SK-N-SH treated with all-trans-retinoic acid at 6 μM for 48 hours (cell line): Measurements from ENCODE around the gene BEND5.

ENCODE experiments used
- ATAC-seq: fragments of 200-7000 bp; cut with Tn5 transposase; 3 replicates; pipeline ENCODE4 v1.9.1; 2020; ENCODE audit warnings: mild to moderate bottlenecking, moderate library complexity
- ARNTL ChIP-seq: fragments of 450-650 bp; formaldehyde crosslinking; IDR thresholded peaks from 2 replicates; pipeline ENCODE4 v1.5.0; 2020; ENCODE audit warnings: low read depth, mild to moderate bottlenecking, moderate library complexity, borderline replicate concordance
- BACH2 ChIP-seq: fragments of 250-450 bp; sonication (Bioruptor Pico); IDR thresholded peaks from 2 replicates; pipeline ENCODE4 v1.9.0; 2021; ENCODE audit warnings: mild to moderate bottlenecking, borderline replicate concordance
- CSRNP3 ChIP-seq: fragments of 250-450 bp; sonication (Bioruptor Pico); IDR thresholded peaks from 2 replicates; pipeline ENCODE4 v1.5.1; 2021; ENCODE audit warnings: mild to moderate bottlenecking, moderate library complexity
- ISL1 ChIP-seq: fragments of 250-450 bp; sonication (Bioruptor Pico); IDR thresholded peaks from 2 replicates; pipeline ENCODE4 v2.1.2; 2022; ENCODE audit warnings: mild to moderate bottlenecking, moderate library complexity
- PPARA ChIP-seq: fragments of 250-450 bp; sonication (Bioruptor Pico); IDR thresholded peaks from 2 replicates; pipeline ENCODE4 v1.5.0; 2020; ENCODE audit warnings: mild to moderate bottlenecking, borderline replicate concordance
- RARB ChIP-seq: fragments of 250-450 bp; sonication (Bioruptor Pico); IDR thresholded peaks from 2 replicates; pipeline ENCODE4 v1.8.0; 2021; ENCODE audit warnings: mild to moderate bottlenecking, moderate library complexity
- SNAI2 ChIP-seq: fragments of 250-450 bp; sonication (Bioruptor Pico); IDR thresholded peaks from 2 replicates; pipeline ENCODE4 v1.5.0; 2020; ENCODE audit warnings: mild to moderate bottlenecking, moderate library complexity
- TCF4 ChIP-seq: fragments of 250-450 bp; sonication (Bioruptor Pico); IDR thresholded peaks from 2 replicates; pipeline ENCODE4 v1.8.0; 2021; ENCODE audit warnings: mild to moderate bottlenecking, moderate library complexity, borderline replicate concordance
- TOX ChIP-seq: fragments of 250-450 bp; sonication (Bioruptor Pico); IDR thresholded peaks from 2 replicates; pipeline ENCODE4 v1.8.0; 2021; ENCODE audit warnings: mild to moderate bottlenecking, moderate library complexity, borderline replicate concordance
- TSHZ2 ChIP-seq: fragments of 250-450 bp; sonication (Bioruptor Pico); IDR thresholded peaks from 2 replicates; pipeline ENCODE4 v1.5.0; 2020; ENCODE audit warnings: mild to moderate bottlenecking, moderate library complexity
- ZFP3 ChIP-seq: fragments of 250-450 bp; sonication (Bioruptor Pico); IDR thresholded peaks from 2 replicates; pipeline ENCODE4 v1.5.0; 2020; ENCODE audit warnings: mild to moderate bottlenecking, moderate library complexity
- ZNF565 ChIP-seq: fragments of 450-650 bp; formaldehyde crosslinking; conservative IDR thresholded peaks from 2 replicates; pipeline ENCODE4 v1.5.0; 2020; ENCODE audit warnings: low read depth, mild to moderate bottlenecking, moderate library complexity
- ZNF70 ChIP-seq: fragments of 450-650 bp; formaldehyde crosslinking; IDR thresholded peaks from 2 replicates; pipeline ENCODE4 v1.5.0; 2020; ENCODE audit warnings: mild to moderate bottlenecking, moderate library complexity
- ZNF8 ChIP-seq: fragments of 450-650 bp; formaldehyde crosslinking; IDR thresholded peaks from 2 replicates; pipeline ENCODE4 v1.5.0; 2020; ENCODE audit warnings: mild to moderate bottlenecking, moderate library complexity
- TF ChIP-seq, protein P1 (sequence below): fragments of 250-450 bp; sonication (Bioruptor Pico); IDR thresholded peaks from 2 replicates; pipeline ENCODE4 v1.5.1; 2020; ENCODE audit warnings: low read depth, mild to moderate bottlenecking, moderate library complexity
- TF ChIP-seq, protein P2 (sequence below): fragments of 250-450 bp; sonication (Bioruptor Pico); IDR thresholded peaks from 2 replicates; pipeline ENCODE4 v1.8.0; 2021; ENCODE audit warnings: low read depth, mild to moderate bottlenecking, moderate library complexity, borderline replicate concordance

The BEND5 gene

DNA sequence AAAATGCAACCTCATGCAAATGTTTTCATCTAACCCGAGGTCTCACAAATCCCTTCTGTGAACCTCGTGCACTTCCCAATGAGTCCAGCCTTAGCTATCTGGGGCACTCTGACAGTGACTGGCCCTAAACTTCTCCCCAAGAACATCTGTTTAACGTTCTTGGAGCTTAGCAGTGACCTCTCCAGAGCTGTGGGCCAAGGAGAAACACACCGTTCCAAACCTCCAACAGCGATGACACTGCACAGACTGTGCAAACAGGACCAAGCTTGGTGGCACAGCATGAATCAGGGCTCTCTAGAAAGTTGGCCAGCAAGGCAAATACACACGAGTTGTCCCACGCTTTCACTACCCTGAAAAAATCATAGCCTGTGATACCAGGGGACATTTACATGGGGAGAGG lies 15.8 kb downstream of the BEND5 start:
- TF ChIP-seq, protein P1, sequence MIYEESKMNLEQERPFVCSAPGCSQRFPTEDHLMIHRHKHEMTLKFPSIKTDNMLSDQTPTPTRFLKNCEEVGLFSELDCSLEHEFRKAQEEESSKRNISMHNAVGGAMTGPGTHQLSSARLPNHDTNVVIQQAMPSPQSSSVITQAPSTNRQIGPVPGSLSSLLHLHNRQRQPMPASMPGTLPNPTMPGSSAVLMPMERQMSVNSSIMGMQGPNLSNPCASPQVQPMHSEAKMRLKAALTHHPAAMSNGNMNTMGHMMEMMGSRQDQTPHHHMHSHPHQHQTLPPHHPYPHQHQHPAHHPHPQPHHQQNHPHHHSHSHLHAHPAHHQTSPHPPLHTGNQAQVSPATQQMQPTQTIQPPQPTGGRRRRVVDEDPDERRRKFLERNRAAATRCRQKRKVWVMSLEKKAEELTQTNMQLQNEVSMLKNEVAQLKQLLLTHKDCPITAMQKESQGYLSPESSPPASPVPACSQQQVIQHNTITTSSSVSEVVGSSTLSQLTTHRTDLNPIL (CRISPR knock-in tag) = no peak
- TF ChIP-seq ARNTL (CRISPR knock-in tag) = no peak
- TF ChIP-seq TSHZ2 (CRISPR knock-in tag) = no peak
- TF ChIP-seq ZNF70 (CRISPR knock-in tag) = no peak
- no peak for ATAC-seq

- TF ChIP-seq BACH2 (CRISPR knock-in tag) (no peak), ZFP3 (CRISPR knock-in tag) (no peak), RARB (CRISPR knock-in tag) (no peak), TOX (CRISPR knock-in tag) (no peak), ZNF8 (CRISPR knock-in tag) (no peak), ZNF565 (CRISPR knock-in tag) (no peak), CSRNP3 (CRISPR knock-in tag) (no peak), ARNTL (CRISPR knock-in tag) (no peak), SNAI2 (no peak), PPARA (CRISPR knock-in tag) (no peak), TCF4 (no peak), TSHZ2 (CRISPR knock-in tag) (no peak), ISL1 (CRISPR knock-in tag) (no peak)
- TF ChIP-seq, protein P2, sequence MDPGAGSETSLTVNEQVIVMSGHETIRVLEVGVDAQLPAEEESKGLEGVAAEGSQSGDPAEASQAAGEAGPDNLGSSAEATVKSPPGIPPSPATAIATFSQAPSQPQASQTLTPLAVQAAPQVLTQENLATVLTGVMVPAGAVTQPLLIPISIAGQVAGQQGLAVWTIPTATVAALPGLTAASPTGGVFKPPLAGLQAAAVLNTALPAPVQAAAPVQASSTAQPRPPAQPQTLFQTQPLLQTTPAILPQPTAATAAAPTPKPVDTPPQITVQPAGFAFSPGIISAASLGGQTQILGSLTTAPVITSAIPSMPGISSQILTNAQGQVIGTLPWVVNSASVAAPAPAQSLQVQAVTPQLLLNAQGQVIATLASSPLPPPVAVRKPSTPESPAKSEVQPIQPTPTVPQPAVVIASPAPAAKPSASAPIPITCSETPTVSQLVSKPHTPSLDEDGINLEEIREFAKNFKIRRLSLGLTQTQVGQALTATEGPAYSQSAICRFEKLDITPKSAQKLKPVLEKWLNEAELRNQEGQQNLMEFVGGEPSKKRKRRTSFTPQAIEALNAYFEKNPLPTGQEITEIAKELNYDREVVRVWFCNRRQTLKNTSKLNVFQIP (CRISPR knock-in tag) = no peak
- TF ChIP-seq, protein P1 (CRISPR knock-in tag) = no peak
- ATAC-seq = no peak
Measured at GRCh38 chr1:48758976-48759375, 17.7 kb downstream of the BEND5 start.

DNA sequence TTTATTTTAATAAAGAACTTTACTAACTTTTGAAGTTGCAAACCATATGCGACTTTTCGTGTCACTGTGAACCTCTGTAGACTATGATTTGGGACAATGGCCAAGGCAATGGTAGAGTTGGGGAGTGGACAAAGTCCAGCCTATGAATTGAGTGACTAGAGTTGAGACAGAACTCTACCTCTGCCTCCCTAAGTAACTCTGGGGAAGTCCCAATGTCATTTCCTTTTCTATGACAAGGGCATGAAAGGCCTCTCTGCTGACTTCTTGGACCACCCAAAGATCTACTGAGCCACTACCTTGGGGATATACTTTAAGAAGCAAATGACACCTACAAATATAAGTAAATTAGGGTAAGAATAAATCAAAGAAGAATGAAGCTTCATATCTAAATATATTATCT lies 19.3 kb downstream of the BEND5 start:
- TF ChIP-seq SNAI2 (no peak), TOX (CRISPR knock-in tag) (no peak)
- ATAC-seq = no peak
